HG02885 (cell line): ENCODE measurements around the gene ADAM29.
"Not testable (repeated sequence)": the region's sequence is repeated elsewhere in the genome, so short reads cannot be mapped to it uniquely, and the experiment has no call there.

ENCODE experiments used
- ATAC-seq: cut with Tn5 transposase; IDR thresholded peaks from one replicate; pipeline ENCODE4 v1.9.1; 2021; ENCODE audit warnings: mild to moderate bottlenecking; ENCODE audit not compliant: unreplicated experiment, poor library complexity

Gene ADAM29

DNA sequence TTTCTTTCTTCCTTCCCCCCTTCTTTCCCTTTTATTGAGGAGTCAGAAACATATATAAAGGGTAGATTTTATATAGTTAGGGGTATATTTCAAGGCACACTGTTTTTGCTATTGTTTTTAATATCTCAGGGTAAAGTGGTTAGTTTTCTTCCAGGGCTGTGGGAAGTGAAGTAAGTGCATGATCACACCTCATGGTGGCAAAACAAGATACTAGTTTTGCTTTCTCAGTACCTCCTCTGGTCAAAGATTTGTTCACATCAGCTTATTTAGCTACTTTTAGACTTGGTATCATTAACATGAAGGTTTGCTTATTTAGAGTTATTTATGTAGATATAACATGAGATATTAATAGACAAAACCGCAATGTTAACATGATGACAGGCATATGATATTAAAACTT is 21.8 kb downstream of the ADAM29 start:
- no peak for ATAC-seq

DNA sequence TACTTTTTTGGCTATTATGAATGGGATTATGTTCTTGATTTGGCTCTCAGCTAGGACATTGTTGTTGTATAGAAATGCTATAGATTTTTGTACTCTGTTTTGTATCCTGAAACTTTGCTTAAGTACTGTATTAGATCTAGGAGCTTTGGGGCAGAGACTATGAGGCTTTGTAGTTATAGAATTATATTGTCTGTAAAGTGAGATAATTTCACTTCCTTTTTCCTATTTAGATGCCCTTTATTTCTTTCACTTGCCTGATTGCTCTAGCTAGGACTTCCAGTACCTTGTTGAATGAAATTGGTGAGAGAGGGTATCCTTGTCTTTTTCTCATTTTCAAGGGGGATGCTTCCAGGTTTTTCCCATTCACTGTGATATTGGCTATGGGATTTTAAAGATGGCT is 28.1 kb downstream of the ADAM29 start:
- peak; percentile 70 for ATAC-seq

DNA sequence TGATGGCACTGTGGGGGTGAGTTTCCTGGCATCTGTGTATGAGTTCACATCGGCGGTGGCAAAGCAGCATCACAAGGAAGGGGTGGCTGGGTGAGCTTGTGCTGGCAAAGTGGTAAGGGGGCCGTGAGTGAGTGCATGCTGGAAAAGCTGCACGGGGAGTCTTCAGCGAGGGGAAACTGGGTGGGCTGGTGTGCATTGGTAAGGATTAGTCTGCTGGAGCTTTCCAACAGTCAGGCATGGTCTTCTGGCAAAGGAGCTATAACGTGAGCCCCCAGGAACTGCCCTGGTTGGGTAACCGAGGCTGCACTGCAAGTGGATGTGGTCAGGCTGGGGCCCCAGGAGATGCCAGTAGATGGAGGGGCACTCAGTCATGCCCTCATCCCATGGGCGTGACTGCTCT is 30.7 kb downstream of the ADAM29 start:
- ATAC-seq = no peak

DNA sequence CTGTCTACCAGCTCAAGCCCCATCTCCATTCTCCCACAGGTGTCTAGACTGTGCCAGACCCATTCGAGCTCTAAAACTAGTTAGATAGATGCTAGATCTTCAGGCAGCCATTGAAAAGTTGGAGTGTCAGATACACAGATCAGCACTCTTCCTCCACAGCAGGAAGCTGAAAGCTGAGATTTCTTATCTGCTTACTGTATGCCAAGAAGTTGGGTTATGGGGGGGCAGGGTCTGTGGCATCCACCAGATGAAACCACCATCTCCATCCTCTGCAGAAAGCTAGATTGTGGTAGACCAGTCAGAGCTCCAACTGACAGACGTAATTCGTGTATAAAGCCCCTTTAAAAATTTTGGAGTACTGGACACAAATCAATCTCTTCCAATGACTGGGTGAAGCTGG is 54.8 kb downstream of the ADAM29 start:
- ATAC-seq = no peak

DNA sequence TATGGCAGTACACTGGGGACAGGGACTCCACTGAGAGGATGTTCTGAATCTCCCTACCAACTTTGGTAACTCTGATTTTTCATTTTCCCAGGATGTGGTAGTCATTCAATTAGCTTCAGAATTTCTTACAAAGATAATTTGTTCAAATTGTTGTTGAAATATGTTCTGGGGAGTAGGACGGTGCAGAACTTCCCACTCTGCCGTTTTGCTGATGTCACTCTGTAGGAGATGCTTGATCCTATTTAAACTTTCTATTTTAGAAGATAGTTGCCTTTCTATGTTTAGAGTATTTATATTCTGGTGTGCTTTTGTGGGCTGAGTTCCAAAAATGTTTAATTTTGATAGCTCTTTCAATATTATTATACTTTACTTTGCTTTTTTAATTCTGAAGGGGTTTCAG is 55.2 kb downstream of the ADAM29 start:
- no peak for ATAC-seq

DNA sequence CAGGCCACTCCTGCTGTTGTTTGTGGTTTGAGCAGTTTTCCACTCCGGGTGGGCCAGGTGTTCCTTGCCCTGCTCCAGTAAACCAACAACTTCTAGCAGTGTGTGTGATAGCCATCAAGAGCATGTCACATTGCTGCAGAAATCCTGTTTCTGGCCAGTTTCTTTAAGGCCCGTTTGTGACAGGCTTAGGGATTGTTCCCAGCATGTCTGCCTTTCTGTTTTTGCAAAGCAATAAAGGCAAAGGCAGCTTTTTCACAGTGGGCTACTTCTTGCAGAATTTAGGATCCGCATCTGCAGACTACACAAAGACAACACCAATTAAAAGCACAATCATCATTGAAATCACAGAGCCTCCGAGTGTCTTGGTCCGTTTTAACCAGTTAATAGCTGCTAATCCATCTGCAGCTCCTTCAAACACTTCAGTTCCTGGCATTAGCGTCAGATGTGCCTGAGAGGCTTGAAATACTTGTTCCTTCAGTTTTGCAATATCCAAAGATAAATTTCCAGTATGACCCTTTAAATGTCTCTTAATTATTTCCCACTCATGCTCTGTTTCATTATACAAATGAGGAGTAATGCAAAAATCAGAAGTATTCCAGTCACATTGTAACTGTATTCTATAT is 65.1 kb downstream of the ADAM29 start:
- no peak for ATAC-seq

DNA sequence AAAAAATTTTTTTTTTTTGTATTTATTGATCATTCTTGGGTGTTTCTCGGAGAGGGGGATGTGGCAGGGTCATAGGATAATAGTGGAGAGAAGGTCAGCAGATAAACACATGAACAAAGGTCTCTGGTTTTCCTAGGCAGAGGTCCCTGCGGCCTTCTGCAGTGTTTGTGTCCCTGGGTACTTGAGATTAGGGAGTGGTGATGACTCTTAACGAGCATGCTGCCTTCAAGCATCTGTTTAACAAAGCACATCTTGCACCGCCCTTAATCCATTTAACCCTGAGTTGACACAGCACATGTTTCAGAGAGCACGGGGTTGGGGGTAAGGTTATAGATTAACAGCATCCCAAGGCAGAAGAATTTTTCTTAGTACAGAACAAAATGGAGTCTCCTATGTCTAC is 65.7 kb downstream of the ADAM29 start:
- not testable (repeated sequence) for ATAC-seq

DNA sequence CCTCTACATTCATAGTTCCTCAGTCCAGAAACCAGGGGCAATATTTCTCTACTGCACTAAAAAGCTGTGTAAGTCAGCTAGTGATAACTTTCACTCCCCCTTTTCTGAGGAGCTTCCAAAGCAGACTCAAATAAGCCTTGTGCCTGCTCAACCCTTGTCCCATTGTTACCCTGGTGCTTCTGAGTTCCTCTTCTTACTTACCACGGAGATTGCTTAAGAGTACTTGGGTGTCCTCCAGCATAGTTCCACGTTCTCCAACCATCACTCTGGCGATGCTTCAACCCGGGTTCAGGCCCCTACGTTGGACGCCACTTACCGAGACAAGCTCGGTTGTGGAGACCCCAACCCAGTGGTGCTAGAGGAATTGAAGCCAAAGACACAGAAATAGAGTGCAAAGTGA is 71.6 kb downstream of the ADAM29 start:
- ATAC-seq = no peak

DNA sequence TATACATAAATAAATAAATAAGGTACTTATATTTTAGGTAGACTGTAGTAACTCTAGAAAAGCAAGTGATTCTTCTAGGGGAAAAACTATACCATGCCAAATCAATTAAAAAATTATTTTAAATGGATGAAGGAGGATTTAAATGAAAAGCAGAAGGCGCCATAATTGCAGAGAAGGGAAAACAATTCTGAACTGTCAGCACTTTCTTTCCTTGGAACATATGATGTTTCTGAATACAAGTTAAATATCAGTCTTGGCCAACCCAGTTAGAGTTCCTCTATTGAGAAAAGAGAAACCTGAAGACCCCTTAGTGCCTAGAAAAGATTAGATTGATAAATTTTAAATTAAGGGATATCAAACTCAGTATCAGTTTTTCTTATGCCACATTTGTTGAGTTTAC is 75.8 kb downstream of the ADAM29 start:
- ATAC-seq = no peak

DNA sequence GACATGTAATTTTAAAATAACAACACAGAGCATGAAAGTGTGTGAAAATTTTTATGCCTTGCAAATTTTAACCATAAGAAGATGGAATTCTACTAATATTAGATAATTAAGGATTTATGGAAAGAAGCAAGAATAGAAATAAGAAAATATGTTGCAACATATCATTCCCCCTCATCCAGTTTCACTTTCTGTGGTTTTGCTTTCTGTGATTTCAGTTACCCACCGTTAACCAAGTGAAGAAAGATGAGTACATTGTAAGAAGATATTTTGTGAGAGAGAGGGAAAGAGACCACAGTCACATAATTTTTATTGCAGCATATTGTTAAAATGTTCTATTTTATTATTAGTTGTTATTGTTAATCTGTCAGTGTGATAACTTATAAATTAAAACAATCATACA is 77.9 kb downstream of the ADAM29 start:
- peak; percentile 82 for ATAC-seq

DNA sequence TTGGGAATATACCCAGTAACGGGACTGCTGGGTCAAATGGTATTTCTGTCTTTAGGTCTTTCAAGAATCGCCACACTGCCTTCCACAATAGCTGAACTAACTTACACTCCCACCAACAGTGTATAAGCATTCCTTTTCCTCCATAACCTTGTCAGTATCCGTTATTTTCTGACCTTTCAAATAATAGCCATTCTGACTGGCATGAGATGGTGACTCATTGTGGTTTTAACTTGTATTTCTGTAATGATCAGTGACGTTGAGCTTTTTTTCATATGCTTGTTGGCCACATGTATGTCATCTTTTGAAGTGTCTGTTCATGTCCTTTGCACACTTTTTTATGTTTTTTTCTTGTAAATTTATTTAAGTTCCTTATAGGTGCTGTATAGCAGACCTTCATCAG is 81.2 kb downstream of the ADAM29 start:
- no peak for ATAC-seq

DNA sequence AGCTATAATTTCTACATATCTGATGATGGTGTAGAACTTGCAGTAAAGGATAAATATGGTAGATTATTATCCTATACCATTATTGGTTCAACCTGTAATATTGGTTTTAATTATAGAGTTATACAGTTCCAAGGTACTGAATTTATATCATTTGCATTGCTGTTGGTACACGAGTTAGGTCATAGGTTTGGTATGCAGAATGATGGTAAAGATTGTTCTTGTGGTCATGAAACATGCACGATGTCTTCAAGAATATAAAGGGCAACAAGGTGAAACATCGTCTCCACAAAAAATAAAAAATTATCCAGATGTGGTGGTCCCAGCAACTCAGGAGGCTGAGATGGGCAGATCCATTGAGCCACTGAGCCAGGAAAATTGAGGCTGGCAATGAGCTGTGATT is 99.6 kb downstream of the ADAM29 start:
- ATAC-seq = no peak

DNA sequence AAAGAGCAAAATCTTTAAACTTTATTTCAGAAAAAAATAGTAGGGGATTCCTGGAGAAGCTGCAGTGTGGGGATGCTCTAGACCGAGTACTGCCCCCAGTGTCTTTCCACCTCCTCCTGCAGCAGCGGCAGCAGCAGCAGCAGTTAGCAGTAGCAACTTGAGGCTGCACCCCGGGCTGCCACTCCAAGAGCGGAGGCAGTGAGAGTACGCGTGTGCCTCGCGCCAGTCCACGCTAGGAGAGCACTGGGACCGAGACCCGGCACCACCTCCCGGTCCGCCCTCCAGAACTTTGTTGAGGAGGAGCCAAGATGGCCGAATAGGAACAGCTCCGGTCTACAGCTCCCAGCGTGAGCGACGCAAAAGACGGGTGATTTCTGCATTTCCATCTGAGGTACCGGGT is 101.3 kb downstream of the ADAM29 start:
- not testable (repeated sequence) for ATAC-seq
